GM23338 (cell line): ENCODE data around the gene PLOD3. TPM values are rescaled to one million over a fixed set of nuclear protein-coding genes. Genes with fewer than 3 reads are reported as not detected.

ENCODE experiments used
- ATAC-seq: fragments of 200-7000 bp; cut with Tn5 transposase; 3 replicates; pipeline ENCODE4 v1.9.1; 2020
- DNase-seq: peaks from one replicate; pipeline ENCODE4 v3.0.0-alpha.2; 2015; ENCODE audit warnings: low spot score
- H2AFZ ChIP-seq: fragments of 200-600 bp; sonication (generic); 2 replicates; pipeline ENCODE4 v1.8.0; 2016; ENCODE audit warnings: antibody characterized with exemption, mild to moderate bottlenecking, moderate library complexity
- H3F3A ChIP-seq: fragments of 200-600 bp; sonication (generic); replicated peaks from 2 replicates; pipeline ENCODE4 v1.8.0; 2017; ENCODE audit warnings: antibody characterized with exemption, mixed run types, low read depth
- H3K27ac ChIP-seq: fragments of 200-600 bp; sonication (generic); 2 replicates; pipeline ENCODE4 v1.6.1; 2016; ENCODE audit warnings: low read depth
- H3K27me3 ChIP-seq: fragments of 200-600 bp; sonication (generic); 2 replicates; pipeline ENCODE4 v1.8.0; 2016; ENCODE audit warnings: mild to moderate bottlenecking, mixed run types, moderate library complexity; ENCODE audit not compliant: insufficient read depth
- H3K36me3 ChIP-seq: fragments of 200-600 bp; sonication (generic); 2 replicates; pipeline ENCODE4 v1.8.0; 2016; ENCODE audit warnings: mild to moderate bottlenecking; ENCODE audit not compliant: insufficient read depth
- H3K4me1 ChIP-seq: fragments of 200-600 bp; sonication (generic); 2 replicates; pipeline ENCODE4 v1.8.0; 2016; ENCODE audit warnings: mild to moderate bottlenecking, moderate library complexity; ENCODE audit not compliant: insufficient read depth
- H3K4me2 ChIP-seq: fragments of 200-600 bp; sonication (generic); 2 replicates; pipeline ENCODE4 v1.7.1; 2017; ENCODE audit warnings: mixed run types
- H3K4me3 ChIP-seq: fragments of 200-600 bp; sonication (generic); 2 replicates; pipeline ENCODE4 v1.6.1; 2016; ENCODE audit warnings: mixed run types
- H3K79me2 ChIP-seq: fragments of 200-600 bp; sonication (generic); replicated peaks from 2 replicates; pipeline ENCODE4 v1.8.0; 2017; ENCODE audit warnings: mild to moderate bottlenecking; ENCODE audit not compliant: insufficient read depth
- H3K9me2 ChIP-seq: fragments of 200-600 bp; sonication (generic); 2 replicates; pipeline ENCODE4 v1.8.0; 2017; ENCODE audit not compliant: insufficient read depth
- H4K20me1 ChIP-seq: fragments of 200-600 bp; sonication (generic); replicated peaks from 2 replicates; pipeline ENCODE4 v1.8.0; 2017; ENCODE audit warnings: mild to moderate bottlenecking; ENCODE audit not compliant: insufficient read depth
- H3K27ac Mint-ChIP-seq: 2 replicates; pipeline ENCODE4 v1.8.0; 2020; ENCODE audit warnings: inconsistent platforms, mild to moderate bottlenecking, moderate library complexity, mixed read lengths
- H3K27me3 Mint-ChIP-seq: 3 replicates; pipeline ENCODE4 v1.8.0; 2022; ENCODE audit warnings: low read depth, mild to moderate bottlenecking, moderate library complexity, mixed read lengths, inconsistent platforms; ENCODE audit not compliant: insufficient read depth, poor library complexity
- H3K36me3 Mint-ChIP-seq: 3 replicates; pipeline ENCODE4 v1.8.0; 2021; ENCODE audit warnings: low read depth, mild to moderate bottlenecking, inconsistent platforms, moderate library complexity, mixed read lengths
- H3K4me1 Mint-ChIP-seq: 3 replicates; pipeline ENCODE4 v1.8.0; 2020; ENCODE audit warnings: mild to moderate bottlenecking, inconsistent platforms, mixed read lengths
- H3K4me3 Mint-ChIP-seq: 3 replicates; pipeline ENCODE4 v1.8.0; 2021; ENCODE audit warnings: moderate library complexity, mild to moderate bottlenecking, inconsistent platforms, mixed read lengths
- H3K9me3 Mint-ChIP-seq: 3 replicates; pipeline ENCODE4 v1.8.0; 2020; ENCODE audit warnings: moderate library complexity, mild to moderate bottlenecking, inconsistent platforms, mixed read lengths
- EZH2 ChIP-seq: fragments of 200-600 bp; sonication (generic); IDR thresholded peaks from one replicate; pipeline ENCODE4 v1.8.0; 2017; ENCODE audit warnings: antibody characterized with exemption, mild to moderate bottlenecking, low read depth; ENCODE audit not compliant: unreplicated experiment
- NANOG ChIP-seq: IDR thresholded peaks from 2 replicates; pipeline ENCODE4 v1.6.1; 2016; ENCODE audit warnings: antibody characterized with exemption, borderline replicate concordance
- STAT1 ChIP-seq: IDR thresholded peaks from one replicate; pipeline ENCODE4 v1.6.1; 2016; ENCODE audit warnings: antibody characterized with exemption; ENCODE audit not compliant: unreplicated experiment
- ZNF114 ChIP-seq: fragments of 250-450 bp; sonication (Bioruptor Pico); IDR thresholded peaks from 2 replicates; pipeline ENCODE4 v1.5.0; 2020; ENCODE audit warnings: mild to moderate bottlenecking, moderate library complexity
- polyA plus RNA-seq: library from polyadenylated mRNA; unstranded; fragments of >200 nt; fragmentation: Nextera tagmentation; extraction: Ambion mirVana; gene quantifications from 2 replicates; pipeline ENCODE4 v1.2.1, GENCODE V29; 2016
- total RNA-seq: library from RNA; depleted of rRNA; stranded (reverse); fragments of >200 nt; shearing (Covaris generic); gene quantifications from 2 replicates; pipeline ENCODE4 v1.2.3, GENCODE V29; 2014
- TF ChIP-seq, protein P1 (sequence below): IDR thresholded peaks from one replicate; pipeline ENCODE4 v1.6.1; 2018; ENCODE audit warnings: antibody characterized with exemption; ENCODE audit not compliant: unreplicated experiment
- TF ChIP-seq, protein P2 (sequence below): fragments of 250-450 bp; sonication (Bioruptor Pico); IDR thresholded peaks from 2 replicates; pipeline ENCODE4 v1.5.0; 2020; ENCODE audit warnings: mild to moderate bottlenecking, moderate library complexity
- TF ChIP-seq, protein P3 (sequence below), 2 experiments: fragments of 200-600 bp in 1 of 2; sonication (generic) in 1 of 2; conservative IDR thresholded peaks; 2 replicates each; pipeline versions ENCODE4 v1.5.1 to v1.6.1; 2016 to 2017; ENCODE audit warnings: antibody characterized with exemption in 2 of 2, low read depth in 2 of 2, mild to moderate bottlenecking in 2 of 2, moderate library complexity in 1 of 2

PLOD3 gene
- total and polyA plus RNA-seq, 2 experiments from 2014 or later: 35.2 to 40.7 TPM

DNA sequence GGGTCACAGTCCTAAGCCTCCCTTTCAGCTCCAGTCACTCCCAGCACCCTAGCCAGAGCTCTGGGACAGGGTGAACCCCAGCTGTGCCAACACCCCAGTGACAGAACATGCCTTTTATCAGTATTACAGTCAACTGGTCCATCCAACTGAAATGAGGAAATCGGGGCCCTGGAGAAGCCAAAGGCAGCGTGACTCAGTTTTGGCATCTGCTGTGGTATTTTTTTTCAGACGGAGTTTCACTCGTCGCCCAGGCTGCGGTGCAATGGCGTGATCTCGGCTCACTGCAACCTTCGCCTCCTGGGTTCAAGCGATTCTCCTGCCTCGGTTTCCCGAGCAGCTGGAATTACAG, 23.6 kb upstream of the PLOD3 start (continued):
- TF ChIP-seq, protein P1, sequence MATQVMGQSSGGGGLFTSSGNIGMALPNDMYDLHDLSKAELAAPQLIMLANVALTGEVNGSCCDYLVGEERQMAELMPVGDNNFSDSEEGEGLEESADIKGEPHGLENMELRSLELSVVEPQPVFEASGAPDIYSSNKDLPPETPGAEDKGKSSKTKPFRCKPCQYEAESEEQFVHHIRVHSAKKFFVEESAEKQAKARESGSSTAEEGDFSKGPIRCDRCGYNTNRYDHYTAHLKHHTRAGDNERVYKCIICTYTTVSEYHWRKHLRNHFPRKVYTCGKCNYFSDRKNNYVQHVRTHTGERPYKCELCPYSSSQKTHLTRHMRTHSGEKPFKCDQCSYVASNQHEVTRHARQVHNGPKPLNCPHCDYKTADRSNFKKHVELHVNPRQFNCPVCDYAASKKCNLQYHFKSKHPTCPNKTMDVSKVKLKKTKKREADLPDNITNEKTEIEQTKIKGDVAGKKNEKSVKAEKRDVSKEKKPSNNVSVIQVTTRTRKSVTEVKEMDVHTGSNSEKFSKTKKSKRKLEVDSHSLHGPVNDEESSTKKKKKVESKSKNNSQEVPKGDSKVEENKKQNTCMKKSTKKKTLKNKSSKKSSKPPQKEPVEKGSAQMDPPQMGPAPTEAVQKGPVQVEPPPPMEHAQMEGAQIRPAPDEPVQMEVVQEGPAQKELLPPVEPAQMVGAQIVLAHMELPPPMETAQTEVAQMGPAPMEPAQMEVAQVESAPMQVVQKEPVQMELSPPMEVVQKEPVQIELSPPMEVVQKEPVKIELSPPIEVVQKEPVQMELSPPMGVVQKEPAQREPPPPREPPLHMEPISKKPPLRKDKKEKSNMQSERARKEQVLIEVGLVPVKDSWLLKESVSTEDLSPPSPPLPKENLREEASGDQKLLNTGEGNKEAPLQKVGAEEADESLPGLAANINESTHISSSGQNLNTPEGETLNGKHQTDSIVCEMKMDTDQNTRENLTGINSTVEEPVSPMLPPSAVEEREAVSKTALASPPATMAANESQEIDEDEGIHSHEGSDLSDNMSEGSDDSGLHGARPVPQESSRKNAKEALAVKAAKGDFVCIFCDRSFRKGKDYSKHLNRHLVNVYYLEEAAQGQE: no peak
- TF ChIP-seq ZNF114 (CRISPR knock-in tag) (no peak), STAT1 (no peak)
- TF ChIP-seq, protein P2, sequence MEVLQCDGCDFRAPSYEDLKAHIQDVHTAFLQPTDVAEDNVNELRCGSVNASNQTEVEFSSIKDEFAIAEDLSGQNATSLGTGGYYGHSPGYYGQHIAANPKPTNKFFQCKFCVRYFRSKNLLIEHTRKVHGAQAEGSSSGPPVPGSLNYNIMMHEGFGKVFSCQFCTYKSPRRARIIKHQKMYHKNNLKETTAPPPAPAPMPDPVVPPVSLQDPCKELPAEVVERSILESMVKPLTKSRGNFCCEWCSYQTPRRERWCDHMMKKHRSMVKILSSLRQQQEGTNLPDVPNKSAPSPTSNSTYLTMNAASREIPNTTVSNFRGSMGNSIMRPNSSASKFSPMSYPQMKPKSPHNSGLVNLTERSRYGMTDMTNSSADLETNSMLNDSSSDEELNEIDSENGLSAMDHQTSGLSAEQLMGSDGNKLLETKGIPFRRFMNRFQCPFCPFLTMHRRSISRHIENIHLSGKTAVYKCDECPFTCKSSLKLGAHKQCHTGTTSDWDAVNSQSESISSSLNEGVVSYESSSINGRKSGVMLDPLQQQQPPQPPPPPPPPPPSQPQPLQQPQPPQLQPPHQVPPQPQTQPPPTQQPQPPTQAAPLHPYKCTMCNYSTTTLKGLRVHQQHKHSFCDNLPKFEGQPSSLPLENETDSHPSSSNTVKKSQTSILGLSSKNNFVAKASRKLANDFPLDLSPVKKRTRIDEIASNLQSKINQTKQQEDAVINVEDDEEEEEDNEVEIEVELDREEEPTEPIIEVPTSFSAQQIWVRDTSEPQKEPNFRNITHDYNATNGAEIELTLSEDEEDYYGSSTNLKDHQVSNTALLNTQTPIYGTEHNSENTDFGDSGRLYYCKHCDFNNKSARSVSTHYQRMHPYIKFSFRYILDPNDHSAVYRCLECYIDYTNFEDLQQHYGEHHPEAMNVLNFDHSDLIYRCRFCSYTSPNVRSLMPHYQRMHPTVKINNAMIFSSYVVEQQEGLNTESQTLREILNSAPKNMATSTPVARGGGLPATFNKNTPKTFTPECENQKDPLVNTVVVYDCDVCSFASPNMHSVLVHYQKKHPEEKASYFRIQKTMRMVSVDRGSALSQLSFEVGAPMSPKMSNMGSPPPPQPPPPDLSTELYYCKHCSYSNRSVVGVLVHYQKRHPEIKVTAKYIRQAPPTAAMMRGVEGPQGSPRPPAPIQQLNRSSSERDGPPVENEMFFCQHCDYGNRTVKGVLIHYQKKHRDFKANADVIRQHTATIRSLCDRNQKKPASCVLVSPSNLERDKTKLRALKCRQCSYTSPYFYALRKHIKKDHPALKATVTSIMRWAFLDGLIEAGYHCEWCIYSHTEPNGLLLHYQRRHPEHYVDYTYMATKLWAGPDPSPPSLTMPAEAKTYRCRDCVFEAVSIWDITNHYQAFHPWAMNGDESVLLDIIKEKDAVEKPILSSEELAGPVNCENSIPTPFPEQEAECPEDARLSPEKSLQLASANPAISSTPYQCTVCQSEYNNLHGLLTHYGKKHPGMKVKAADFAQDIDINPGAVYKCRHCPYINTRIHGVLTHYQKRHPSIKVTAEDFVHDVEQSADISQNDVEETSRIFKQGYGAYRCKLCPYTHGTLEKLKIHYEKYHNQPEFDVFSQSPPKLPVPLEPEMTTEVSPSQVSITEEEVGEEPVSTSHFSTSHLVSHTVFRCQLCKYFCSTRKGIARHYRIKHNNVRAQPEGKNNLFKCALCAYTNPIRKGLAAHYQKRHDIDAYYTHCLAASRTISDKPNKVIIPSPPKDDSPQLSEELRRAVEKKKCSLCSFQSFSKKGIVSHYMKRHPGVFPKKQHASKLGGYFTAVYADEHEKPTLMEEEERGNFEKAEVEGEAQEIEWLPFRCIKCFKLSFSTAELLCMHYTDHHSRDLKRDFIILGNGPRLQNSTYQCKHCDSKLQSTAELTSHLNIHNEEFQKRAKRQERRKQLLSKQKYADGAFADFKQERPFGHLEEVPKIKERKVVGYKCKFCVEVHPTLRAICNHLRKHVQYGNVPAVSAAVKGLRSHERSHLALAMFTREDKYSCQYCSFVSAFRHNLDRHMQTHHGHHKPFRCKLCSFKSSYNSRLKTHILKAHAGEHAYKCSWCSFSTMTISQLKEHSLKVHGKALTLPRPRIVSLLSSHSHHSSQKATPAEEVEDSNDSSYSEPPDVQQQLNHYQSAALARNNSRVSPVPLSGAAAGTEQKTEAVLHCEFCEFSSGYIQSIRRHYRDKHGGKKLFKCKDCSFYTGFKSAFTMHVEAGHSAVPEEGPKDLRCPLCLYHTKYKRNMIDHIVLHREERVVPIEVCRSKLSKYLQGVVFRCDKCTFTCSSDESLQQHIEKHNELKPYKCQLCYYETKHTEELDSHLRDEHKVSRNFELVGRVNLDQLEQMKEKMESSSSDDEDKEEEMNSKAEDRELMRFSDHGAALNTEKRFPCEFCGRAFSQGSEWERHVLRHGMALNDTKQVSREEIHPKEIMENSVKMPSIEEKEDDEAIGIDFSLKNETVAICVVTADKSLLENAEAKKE: no peak

DNA sequence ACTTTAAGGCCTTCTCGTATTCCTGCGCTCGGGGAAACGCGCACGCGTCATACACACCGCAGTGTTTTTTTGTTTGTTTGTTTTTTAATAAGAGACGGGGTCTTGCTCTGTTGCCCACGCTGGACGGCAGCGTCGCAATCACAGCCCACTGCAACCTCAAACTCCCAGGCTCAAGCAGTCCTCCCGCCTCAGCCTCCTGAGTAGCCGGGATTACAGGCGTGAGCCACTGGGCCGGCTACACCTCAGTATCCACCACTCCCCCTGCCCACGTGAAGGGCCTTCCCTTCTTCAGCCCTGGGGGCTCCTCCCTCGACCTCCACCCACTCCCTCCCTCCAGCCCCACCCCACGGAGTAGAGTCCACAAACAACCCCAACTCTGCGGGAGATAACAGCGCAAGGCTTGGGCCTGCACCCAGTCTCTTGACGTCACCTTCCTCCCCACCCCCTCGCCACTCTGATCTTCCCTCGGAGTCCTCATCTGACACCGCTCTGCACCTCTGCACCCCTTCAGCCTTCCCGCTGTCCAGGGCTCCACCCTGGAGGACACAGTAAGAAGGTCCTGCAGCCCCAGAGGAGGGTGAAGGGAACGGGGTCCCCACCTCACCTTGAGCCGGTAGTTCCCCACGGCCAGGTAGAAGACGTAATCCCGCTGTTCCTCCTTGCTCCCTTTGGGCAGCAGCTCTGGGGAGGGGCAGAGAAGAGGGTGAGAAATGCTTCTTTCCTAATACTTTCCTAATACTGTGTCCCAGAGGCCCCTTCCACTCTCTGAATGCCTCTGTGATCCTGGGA, 23.0 kb upstream of the PLOD3 start:
- peaks cover 23% of the 10 kb centered on the region for H3K4me1 Mint-ChIP-seq
- Histone ChIP-seq H3K4me1 (peaks cover 32% of the 10 kb centered on the region), H3K36me3 (no peaks in the 10 kb centered on the region), H3F3A (peaks cover 27% of the 10 kb centered on the region), H3K4me3 (no peak overlapping the region), H4K20me1 (peaks cover 6% of the 10 kb centered on the region), H3K4me2 (no peak overlapping the region), H3K27me3 (no peaks in the 10 kb centered on the region), H3K79me2 (peaks cover 20% of the 10 kb centered on the region), H3K9me2 (no peaks in the 10 kb centered on the region), H3K27ac (0 out of 2 replicates have a peak overlapping the region, but pooled peaks have one; percentile 66), H2AFZ (no peak overlapping the region)
- no peak for ATAC-seq
- H3K4me3 Mint-ChIP-seq: no peak overlapping the region
- peaks cover 27% of the 10 kb centered on the region for H3K27me3 Mint-ChIP-seq
- DNase-seq: no peak
- H3K9me3 Mint-ChIP-seq: no peaks in the 10 kb centered on the region
- H3K36me3 Mint-ChIP-seq: peaks cover 24% of the 10 kb centered on the region
- H3K27ac Mint-ChIP-seq: no peak overlapping the region; the same call in 1 of the 2 replicates
- TF ChIP-seq, protein P3, sequence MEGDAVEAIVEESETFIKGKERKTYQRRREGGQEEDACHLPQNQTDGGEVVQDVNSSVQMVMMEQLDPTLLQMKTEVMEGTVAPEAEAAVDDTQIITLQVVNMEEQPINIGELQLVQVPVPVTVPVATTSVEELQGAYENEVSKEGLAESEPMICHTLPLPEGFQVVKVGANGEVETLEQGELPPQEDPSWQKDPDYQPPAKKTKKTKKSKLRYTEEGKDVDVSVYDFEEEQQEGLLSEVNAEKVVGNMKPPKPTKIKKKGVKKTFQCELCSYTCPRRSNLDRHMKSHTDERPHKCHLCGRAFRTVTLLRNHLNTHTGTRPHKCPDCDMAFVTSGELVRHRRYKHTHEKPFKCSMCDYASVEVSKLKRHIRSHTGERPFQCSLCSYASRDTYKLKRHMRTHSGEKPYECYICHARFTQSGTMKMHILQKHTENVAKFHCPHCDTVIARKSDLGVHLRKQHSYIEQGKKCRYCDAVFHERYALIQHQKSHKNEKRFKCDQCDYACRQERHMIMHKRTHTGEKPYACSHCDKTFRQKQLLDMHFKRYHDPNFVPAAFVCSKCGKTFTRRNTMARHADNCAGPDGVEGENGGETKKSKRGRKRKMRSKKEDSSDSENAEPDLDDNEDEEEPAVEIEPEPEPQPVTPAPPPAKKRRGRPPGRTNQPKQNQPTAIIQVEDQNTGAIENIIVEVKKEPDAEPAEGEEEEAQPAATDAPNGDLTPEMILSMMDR (conservative IDR thresholded peaks at IDR 0.05; ENCODE audit: low read depth in 2 of 2): no peak
- no peak for TF ChIP-seq ZNF114 (CRISPR knock-in tag)
- TF ChIP-seq NANOG: no peak
- no peak for TF ChIP-seq EZH2
